Activated CD4-positive, alpha-beta T cell treated with anti-CD3 and anti-CD28 coated beads, Interleukin-2, Interleukin-6, amounts not matched to agents 100 ng/mL and 50 ng/mL, durations not matched to agents 16 hours and 8 hours (primary cell): Measurements from ENCODE around the gene PTGES2.

Experiments
- DNase-seq: peaks from one replicate; pipeline ENCODE4 v3.0.0-alpha.2; 2020

The PTGES2 gene

DNA sequence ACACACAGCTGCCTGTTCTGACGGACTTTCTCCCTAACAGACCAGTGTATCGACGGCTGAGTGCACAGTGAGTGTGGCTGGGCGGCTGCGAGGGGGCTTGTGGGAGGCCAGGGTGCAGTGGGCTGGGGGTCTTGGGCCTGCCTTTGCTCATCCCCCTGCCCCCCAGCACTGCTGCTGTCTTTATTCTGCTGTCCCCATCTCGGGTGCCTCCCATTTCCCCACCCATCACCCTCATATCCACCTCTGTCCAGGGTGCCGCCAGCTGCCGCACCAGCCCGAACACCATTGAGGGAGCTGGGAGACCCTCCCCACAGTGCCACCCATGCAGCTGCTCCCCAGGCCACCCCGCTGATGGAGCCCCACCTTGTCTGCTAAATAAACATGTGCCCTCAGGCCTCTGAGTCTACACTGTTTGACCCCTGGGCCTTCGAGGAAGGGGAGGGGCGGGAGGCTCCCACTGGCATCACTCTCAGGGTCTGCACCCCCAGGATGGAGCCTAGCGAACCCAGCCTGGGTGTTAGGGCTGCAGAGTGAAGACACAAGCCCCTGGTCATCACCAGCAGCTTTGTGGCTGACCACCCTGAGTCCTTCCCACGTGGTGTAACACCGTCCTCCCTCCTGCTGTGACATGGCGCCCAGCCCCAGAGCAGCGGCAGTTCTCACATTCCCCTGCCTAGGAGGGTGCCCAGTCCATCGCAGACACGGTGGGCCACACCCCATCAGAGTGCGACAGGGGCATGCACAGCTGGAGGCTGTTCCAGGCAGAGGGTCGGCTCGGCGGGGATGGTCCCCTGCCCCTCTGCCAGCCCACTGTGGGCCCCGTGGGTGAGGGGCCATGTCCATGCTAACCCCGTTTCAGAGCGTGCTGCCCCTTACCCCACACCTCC is 25.8 kb upstream of the PTGES2 start:
- DNase-seq = no peak

GRCh38 chr9:128152133-128153059 is 24.9 kb upstream of the PTGES2 start:
- DNase-seq = no peak

DNA sequence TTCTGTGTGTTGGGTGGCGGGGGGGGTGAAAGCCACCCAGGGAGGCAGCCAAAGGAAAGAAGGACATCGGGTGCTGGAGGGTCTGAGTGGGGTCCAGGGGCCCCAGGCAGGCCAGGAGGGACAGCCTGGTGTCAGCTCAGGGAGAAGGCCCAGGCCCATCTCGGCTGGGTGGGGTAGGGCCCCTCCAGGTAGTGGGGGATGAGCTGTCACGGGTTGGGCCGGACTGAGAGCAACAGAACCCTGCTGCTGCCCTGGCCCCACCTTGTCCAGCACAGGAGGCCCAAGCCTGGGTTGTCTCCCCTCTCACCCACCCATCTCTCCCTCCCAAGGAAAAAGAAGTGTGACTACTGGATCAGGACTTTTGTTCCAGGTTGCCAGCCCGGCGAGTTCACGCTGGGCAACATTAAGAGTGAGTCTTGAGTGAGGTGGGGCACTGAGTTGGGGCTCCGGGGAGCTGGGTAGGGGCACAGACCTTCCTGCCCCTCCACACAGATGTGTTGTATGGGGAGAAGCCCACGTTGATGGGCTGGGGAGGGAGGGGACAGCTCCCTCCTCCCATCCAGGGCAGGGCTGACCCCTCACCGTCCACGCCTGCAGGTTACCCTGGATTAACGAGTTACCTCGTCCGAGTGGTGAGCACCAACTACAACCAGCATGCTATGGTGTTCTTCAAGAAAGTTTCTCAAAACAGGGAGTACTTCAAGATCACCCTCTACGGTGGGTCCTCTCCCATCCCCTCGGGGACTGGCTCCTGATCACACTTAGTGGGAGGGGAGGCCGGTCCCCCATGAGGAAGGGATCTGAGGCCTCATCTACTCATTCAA is 24.0 kb upstream of the PTGES2 start:
- DNase-seq = no peak

GRCh38 chr9:128150594-128151308 is 23.2 kb upstream of the PTGES2 start:
- peak; percentile 28 for DNase-seq

DNA sequence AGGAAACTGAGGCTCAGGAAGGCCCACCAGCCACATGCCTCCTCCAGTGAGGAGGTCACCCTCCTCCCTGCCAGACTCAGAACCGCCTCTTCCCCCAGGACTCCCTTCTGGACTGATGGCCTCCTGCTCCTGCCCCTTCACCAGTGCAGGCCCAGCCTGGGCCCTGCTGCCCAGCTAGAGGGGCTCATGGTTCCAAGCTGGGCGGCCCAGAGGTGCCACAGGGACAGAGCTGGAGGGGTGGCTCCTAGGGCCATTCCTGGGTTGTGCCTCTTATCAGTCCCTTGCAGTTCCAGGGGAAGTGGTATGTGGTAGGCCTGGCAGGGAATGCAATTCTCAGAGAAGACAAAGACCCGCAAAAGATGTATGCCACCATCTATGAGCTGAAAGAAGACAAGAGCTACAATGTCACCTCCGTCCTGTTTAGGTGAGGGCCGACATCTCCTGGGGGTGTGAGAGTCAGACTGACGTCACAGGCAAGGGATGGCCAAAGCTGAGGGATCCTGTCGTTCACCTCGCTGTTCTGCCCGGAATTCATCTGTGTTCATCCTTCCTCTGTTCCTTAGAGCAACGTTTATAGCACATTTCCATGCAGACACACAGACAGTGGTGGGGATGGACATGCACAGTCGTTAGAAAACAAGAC is 22.5 kb upstream of the PTGES2 start:
- DNase-seq = no peak

DNA sequence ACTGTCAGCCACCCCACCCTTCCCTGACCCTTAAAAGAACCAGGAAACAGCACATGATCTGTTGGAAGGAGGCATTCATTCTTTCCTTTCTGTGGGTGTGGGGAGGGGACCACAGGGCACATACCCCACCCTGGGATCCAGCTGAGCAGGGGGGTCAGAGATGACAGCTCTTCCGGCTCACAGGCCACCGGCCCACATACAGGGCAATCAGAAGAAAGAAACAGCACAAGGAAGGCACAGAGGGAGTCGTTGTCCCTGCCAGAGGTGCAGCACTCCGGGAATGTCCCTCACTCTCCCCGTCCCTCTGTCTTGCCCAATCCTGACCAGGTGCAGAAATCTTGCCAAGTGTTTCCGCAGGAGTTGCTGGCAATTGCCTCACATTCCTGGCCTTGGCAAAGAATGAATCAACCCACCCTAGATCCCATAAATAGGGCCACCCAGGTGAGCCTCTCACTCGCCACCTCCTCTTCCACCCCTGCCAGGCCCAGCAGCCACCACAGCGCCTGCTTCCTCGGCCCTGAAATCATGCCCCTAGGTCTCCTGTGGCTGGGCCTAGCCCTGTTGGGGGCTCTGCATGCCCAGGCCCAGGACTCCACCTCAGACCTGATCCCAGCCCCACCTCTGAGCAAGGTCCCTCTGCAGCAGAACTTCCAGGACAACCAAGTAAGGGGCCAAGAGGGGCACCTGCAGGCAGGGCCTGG is 21.6 kb upstream of the PTGES2 start, which contains the start of gene LCN2:
Gene LCN2 (plus strand): TSS at position 453 of the 701 bp plus-strand sequence. CDS start 73 bp downstream, at position 526.
- no peak for DNase-seq

DNA sequence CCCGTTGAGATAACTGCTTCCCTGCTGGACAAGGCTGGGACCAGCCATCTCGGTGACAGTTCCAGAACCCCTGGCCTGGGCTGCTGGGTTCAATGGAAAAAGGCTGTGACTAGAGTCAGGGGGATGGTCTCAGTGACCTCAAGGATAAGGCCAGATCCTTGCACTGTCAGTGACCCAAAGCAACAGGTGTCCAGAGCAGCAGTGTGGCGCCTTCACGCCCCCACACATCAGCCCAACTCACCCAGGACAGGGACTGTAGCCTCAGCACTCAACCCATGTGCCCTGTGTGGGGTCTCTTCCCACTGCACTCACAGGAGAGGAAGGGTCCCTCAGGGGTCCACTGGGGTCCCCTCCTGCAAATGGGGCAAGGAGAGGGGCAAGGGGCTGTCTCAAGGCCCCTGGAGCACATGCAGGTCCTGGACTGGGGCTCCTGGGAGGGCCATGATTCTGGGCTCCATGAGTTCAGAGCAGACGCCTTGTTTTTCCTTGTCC is 21.0 kb upstream of the PTGES2 start:
- no peak for DNase-seq

- DNase-seq = no peak
Observed at GRCh38 chr9:128146591-128147120, 19.1 kb upstream of the PTGES2 start.

DNA sequence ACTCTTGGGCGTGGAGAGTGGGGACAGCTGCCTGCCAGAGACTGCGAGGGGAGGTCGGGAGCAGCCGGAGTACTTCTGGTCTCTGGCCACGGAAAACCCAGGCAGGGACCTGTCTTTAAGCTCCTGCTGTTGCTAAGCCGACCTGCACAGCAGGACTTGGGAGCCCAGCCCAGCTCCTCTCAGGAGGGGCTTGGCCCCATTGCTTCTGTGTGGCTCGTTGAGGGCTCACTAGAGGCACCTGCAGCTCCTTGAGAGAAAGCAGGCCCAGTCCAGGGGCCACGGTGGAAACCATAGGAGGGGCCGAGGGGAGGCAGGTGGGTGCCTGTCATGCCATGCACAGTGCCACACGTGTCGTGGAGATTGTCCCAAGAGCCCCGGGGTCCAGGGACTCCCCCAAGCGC is 18.4 kb upstream of the PTGES2 start:
- no peak for DNase-seq

- DNase-seq = no peak
Observed at GRCh38 chr9:128145536-128145935, 18.0 kb upstream of the PTGES2 start.

- DNase-seq = no peak
Observed at GRCh38 chr9:128144239-128145181, 17.0 kb upstream of the PTGES2 start.

DNA sequence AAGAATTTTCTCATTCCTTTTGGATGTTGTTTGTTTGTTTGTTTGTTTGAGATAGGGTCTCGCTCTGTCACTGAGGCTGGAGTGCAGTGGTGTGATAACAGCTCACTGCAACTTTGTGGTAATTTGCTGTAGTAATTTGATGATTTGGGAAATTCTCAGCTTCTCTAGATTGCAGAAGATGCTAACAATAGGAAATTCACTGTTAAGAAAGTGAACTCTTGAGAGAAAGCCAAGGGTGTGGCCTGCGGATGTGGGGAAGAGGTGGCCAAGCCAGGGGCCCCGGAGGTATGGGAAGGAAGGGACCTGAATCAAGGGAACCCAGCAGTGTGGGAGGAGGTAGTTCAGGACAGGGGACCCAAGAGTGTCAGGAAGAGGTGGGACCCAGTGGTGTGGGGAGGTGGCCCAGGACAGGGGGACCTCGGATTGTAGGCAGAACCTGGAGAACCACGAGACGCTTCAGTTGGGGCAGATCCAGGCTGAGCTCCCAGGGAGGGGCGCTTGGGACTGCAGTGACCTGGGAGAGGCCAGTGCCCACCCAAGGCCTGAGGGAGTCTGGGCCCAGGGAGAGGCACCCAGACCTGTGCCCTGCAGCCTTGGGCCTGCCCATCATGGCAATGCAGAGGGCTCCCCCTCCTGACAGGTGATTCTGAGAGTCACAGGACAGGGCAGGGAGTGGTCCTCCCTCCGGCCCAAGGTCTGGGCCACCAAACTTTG is 16.2 kb upstream of the PTGES2 start:
- DNase-seq = no peak

DNA sequence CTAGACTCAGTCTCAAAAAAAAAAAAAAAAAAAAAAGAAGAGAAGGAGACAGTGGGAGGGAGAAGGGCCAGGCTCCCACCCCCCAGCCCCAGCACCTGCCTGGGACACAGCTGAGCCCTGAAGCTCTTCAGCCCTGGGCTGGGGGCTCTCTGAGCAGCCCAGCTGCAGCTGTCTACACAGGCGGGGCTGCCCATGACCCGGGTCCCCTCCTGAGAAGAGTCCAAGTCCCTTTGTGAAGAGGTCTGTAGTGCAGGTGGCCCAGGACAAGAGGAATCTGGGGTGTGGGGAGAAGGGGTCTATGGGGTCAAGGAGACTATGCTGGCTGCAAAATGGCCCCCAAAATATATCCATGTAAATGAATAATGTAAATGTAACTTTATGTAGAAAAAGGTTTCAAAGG is 15.1 kb upstream of the PTGES2 start:
- no peak for DNase-seq

DNA sequence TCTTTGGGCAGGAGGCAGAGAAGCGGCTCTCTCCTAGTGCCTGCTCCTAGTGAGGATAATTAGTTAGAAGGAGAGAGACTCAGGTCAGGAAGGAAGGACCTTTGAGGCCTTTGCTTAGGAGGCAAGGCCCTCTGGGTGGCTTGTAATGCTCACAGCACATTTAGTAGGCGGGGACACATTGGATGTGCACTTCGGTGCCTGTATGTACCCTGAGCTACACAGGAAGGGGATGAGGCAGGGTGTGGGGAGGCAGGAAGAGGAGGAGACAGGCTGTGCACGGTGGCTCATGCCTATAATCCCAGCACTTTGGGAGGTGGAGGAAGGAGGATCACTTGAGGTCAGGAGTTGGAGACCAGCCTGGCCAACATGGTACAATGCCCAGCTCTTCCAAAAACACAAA is 14.5 kb upstream of the PTGES2 start:
- no peak for DNase-seq

DNA sequence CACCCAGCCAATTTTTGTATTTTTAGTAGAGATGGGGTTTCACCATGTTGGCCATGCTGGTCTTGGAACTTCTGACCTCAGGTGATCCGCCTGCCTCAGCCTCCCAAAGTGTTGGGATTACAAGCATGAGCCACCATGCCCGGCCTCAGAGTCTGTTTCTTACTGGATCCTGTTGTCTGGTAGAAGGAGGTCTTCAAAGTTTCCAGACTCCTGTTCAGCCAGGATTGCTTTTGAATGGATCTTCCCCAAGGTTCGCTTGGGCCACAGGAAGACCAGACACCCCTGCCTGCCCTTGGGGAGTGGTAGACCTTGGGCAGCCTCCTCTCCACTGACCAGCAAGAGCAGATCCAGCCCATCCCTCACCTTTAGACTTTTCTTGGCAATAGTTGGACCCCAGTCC is 14.1 kb upstream of the PTGES2 start:
- DNase-seq = no peak

- DNase-seq = no peak
Observed at GRCh38 chr9:128139621-128140020, 12.1 kb upstream of the PTGES2 start.

DNA sequence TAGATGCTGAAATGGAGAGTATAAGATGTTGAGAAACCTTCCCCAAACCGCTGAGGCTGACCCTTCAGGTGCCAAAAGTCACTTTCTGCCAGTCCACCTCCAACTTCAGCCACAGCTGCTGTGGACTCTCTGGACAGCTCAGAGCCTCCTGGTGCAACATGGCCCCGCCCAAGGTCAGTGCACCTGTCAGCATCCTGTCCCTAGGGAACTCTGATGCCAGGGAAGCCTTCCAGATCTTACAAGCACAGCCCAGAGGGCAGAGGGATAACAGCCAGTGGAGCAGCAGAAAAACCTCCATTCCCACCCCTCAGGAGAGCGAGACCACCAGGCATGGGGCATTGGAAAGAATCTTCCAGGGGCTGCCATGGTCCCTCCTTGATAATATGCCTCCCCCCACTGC is 10.5 kb upstream of the PTGES2 start:
- no peak for DNase-seq
